SU-DHL-6 (cell line): ENCODE data around the gene NOS1.
A peak's percentile ranks its signal among the peaks of the same experiment; 100 is the strongest.
"Not testable (repeated sequence)": the region's sequence is repeated elsewhere in the genome, so short reads cannot be mapped to it uniquely, and the experiment has no call there.

Experiments
- H2AFZ ChIP-seq: fragments of 200-600 bp; sonication (generic); 2 replicates; pipeline ENCODE4 v1.6.1; 2014; ENCODE audit warnings: low read depth, mild to moderate bottlenecking, moderate library complexity, mixed read lengths, antibody characterized with exemption, low read length; ENCODE audit not compliant: severe bottlenecking
- H3F3A ChIP-seq: fragments of 200-600 bp; shearing (Covaris generic); 2 replicates; pipeline ENCODE4 v1.6.0; 2016; ENCODE audit warnings: antibody characterized with exemption, mild to moderate bottlenecking; ENCODE audit not compliant: insufficient read depth
- H3K27ac ChIP-seq: fragments of 200-600 bp; sonication (generic); 2 replicates; pipeline ENCODE4 v1.5.1; 2016; ENCODE audit warnings: low read depth, mild to moderate bottlenecking, low read length, moderate library complexity, mixed read lengths
- H3K27me3 ChIP-seq: fragments of 200-600 bp; sonication (generic), shearing (Covaris generic); 2 replicates; pipeline ENCODE4 v1.6.0; 2014; ENCODE audit warnings: mild to moderate bottlenecking, low read length
- H3K36me3 ChIP-seq: fragments of 200-600 bp; sonication (generic); 2 replicates; pipeline ENCODE4 v1.6.1; 2014; ENCODE audit warnings: mild to moderate bottlenecking, low read length, mixed read lengths
- H3K4me2 ChIP-seq: fragments of 300-600, 200-600 bp; shearing (Covaris generic), sonication (generic); 2 replicates; pipeline ENCODE4 v1.6.0; 2014; ENCODE audit warnings: low read length, low read depth, mild to moderate bottlenecking; ENCODE audit not compliant: poor library complexity, severe bottlenecking
- H3K4me3 ChIP-seq: fragments of 200-600 bp; sonication (generic); 2 replicates; pipeline ENCODE4 v1.5.1; 2014; ENCODE audit warnings: antibody characterized with exemption, low read length, mild to moderate bottlenecking, mixed read lengths; ENCODE audit not compliant: insufficient read depth, poor library complexity, severe bottlenecking
- H3K79me2 ChIP-seq: fragments of 200-600 bp; sonication (generic); 2 replicates; pipeline ENCODE4 v1.6.1; 2014; ENCODE audit warnings: mild to moderate bottlenecking, low read length, moderate library complexity; ENCODE audit not compliant: insufficient read depth
- H3K9ac ChIP-seq: fragments of 200-600 bp; sonication (generic); 2 replicates; pipeline ENCODE4 v1.7.0; 2014; ENCODE audit warnings: mild to moderate bottlenecking, low read length
- H3K9me2 ChIP-seq: fragments of 200-600 bp; sonication (generic); replicated peaks from 2 replicates; pipeline ENCODE4 v1.6.1; 2014; ENCODE audit warnings: low read length; ENCODE audit not compliant: insufficient read depth
- H3K9me3 ChIP-seq: fragments of 200-600 bp; sonication (generic); 2 replicates; pipeline ENCODE4 v1.6.1; 2014; ENCODE audit warnings: low read length, mixed read lengths; ENCODE audit not compliant: insufficient read depth
- H4K20me1 ChIP-seq: fragments of 200-600 bp; sonication (generic); 2 replicates; pipeline ENCODE4 v1.6.1; 2014; ENCODE audit warnings: low read depth, mild to moderate bottlenecking, antibody characterized with exemption, low read length, moderate library complexity, mixed read lengths
- EZH2phosphoT487 ChIP-seq: fragments of 200-600 bp; sonication (generic), shearing (Covaris generic); conservative IDR thresholded peaks from 2 replicates; pipeline ENCODE4 v1.6.1; 2018; ENCODE audit warnings: mild to moderate bottlenecking, antibody characterized with exemption, low read length, moderate library complexity, mixed read lengths
- TF ChIP-seq, protein P1 (sequence below): fragments of 200-600 bp; sonication (generic); IDR thresholded peaks from one replicate; pipeline ENCODE4 v1.5.1; 2017; ENCODE audit warnings: antibody characterized with exemption, mild to moderate bottlenecking, low read length, moderate library complexity; ENCODE audit not compliant: insufficient read depth, poor library complexity, severe bottlenecking

Gene NOS1

DNA sequence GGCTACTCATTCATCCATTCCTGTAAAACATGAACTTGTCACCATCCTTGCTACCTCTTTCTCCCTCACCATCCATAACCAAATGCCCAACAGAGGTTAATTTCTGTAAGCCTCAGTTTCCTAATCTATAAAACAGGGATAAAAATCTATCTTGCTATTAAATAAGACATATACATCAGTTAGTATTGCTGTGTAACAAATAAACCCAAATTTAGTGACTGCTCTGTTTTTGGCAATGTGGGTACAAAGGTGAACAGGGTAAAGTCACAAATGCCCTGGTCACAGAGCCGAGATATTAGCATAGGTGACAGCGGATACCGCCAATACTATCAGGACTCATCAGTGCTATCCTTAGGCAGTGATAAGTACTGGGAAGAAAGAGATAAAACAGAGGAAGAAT is 167.5 kb downstream of the NOS1 start:
- Histone ChIP-seq H3K4me3 (no peak overlapping the region), H3K9me3 (peaks cover 2% of the 10 kb centered on the region; the same call in 1 of the 2 replicates), H3F3A (no peaks in the 10 kb centered on the region), H3K27ac (no peak overlapping the region), H2AFZ (no peak overlapping the region), H3K79me2 (peaks cover 10% of the 10 kb centered on the region), H3K4me2 (no peak overlapping the region), H3K9me2 (no peaks in the 10 kb centered on the region), H3K9ac (no peak overlapping the region), H3K36me3 (no peaks in the 10 kb centered on the region), H3K27me3 (no peaks in the 10 kb centered on the region), H4K20me1 (no peaks in the 10 kb centered on the region)
- TF ChIP-seq, protein P1, sequence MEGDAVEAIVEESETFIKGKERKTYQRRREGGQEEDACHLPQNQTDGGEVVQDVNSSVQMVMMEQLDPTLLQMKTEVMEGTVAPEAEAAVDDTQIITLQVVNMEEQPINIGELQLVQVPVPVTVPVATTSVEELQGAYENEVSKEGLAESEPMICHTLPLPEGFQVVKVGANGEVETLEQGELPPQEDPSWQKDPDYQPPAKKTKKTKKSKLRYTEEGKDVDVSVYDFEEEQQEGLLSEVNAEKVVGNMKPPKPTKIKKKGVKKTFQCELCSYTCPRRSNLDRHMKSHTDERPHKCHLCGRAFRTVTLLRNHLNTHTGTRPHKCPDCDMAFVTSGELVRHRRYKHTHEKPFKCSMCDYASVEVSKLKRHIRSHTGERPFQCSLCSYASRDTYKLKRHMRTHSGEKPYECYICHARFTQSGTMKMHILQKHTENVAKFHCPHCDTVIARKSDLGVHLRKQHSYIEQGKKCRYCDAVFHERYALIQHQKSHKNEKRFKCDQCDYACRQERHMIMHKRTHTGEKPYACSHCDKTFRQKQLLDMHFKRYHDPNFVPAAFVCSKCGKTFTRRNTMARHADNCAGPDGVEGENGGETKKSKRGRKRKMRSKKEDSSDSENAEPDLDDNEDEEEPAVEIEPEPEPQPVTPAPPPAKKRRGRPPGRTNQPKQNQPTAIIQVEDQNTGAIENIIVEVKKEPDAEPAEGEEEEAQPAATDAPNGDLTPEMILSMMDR, result no peak
- TF ChIP-seq EZH2phosphoT487, result no peak

DNA sequence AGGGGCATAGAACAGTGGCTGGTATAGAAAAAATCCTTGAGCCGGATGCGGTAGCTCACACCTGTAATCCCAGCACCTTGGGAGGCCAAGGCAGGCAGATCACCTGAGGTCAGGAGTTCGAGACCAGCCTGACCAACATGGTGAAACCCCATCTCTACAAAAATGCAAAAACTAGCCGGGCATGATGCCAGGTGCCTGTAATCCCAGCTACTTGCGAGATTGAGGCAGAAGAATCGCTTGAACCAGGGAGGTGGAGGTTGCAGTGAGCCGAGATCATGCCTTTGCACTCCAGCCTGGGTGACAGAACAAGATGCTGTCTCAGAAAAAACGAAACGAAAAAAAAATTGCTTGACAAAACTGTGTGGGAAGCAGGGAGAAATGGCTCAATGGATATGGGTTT is 168.8 kb downstream of the NOS1 start:
- not testable (repeated sequence) for H2AFZ ChIP-seq, H3F3A ChIP-seq

DNA sequence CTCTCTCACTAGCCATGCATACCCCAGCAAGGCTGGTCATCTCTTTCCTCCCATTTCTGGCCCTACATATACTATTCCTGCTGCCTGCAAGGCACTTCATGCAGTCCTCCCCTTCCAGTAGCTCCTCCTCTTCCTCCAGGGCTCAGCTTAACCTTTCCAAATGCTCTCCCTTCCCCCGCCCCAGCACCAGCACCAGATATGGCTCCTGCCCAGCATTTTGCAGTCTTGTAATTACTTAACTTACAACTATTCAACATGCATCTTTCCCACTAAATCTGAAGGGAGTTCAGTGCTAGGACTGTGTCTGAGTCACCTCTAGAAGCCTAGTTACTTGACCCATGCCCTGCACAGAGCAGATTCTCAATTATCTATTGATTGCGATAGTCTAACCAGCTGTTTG is 169.4 kb downstream of the NOS1 start:
- Histone ChIP-seq H3K27me3 (no peaks in the 10 kb centered on the region), H3F3A (no peaks in the 10 kb centered on the region), H3K79me2 (peaks cover 26% of the 10 kb centered on the region), H3K36me3 (peaks cover 7% of the 10 kb centered on the region; the same call in 1 of the 2 replicates), H2AFZ (no peak overlapping the region), H3K9me3 (peaks cover 2% of the 10 kb centered on the region; the same call in 1 of the 2 replicates), H3K9ac (no peak overlapping the region), H4K20me1 (no peaks in the 10 kb centered on the region), H3K4me2 (no peak overlapping the region), H3K4me3 (no peak overlapping the region), H3K27ac (no peak overlapping the region), H3K9me2 (no peaks in the 10 kb centered on the region)
- no peak for TF ChIP-seq EZH2phosphoT487
- TF ChIP-seq, protein P1, result no peak

More for the DNA sequence above, 168.8 kb downstream of the NOS1 start:
- H3K27me3 ChIP-seq, H3K27ac ChIP-seq, H3K9me3 ChIP-seq, H3K36me3 ChIP-seq, H3K4me3 ChIP-seq, H3K4me2 ChIP-seq, H3K9me2 ChIP-seq, H4K20me1 ChIP-seq, H3K9ac ChIP-seq: not testable (repeated sequence)
- peaks cover 22% of the 10 kb centered on the region for H3K79me2 ChIP-seq

DNA sequence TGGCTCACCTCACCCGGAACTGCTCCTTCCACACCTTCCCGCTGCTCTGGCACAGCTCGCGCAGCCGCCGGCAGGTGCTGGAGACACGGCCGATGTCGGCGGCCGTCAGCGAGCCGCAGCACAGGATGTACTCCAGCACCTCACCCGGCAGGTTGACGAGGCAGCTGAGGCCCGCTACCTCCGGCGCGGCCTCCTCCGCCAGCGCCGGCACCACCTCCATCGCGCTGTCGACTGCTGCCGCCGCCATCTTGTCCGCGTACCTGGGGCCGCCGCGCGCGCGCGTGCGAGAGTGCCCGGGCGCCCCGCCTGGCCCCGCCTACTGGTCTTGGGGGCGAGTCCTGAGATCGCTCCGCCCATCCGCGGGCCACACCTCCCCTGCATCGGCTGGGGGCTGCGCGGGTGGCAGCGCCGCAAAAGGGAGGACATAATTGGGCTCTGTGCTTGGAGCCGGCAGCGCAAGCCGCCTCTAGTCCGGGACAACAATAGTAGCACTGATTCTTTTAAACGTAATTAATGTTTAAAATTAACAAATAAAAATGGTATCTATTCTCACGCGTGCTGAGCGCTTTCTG is 171.1 kb downstream of the NOS1 start, which contains the start of gene FBXO21:
Gene FBXO21, minus strand, starts transcription at position 261 of the 572 bp plus-strand sequence. Its CDS starts 14 bp downstream, at position 247.
- Histone ChIP-seq H3K9me3 (peaks cover 2% of the 10 kb centered on the region; the same call in 1 of the 2 replicates), H3K9me2 (no peaks in the 10 kb centered on the region), H3F3A (no peaks in the 10 kb centered on the region), H3K36me3 (peaks cover 18% of the 10 kb centered on the region), H3K4me3 (peak within 1 kb of the TSS; percentile 89), H3K27ac (peak within 1 kb of the TSS; percentile 51), H3K79me2 (peaks cover 26% of the 10 kb centered on the region), H3K9ac (peak within 1 kb of the TSS; percentile 80), H3K27me3 (no peaks in the 10 kb centered on the region), H4K20me1 (no peaks in the 10 kb centered on the region), H2AFZ (peak within 1 kb of the TSS; percentile 86), H3K4me2 (peak within 1 kb of the TSS; percentile 68)
- TF ChIP-seq, protein P1, result no peak
- no peak for TF ChIP-seq EZH2phosphoT487
